AG20443 (cell line): ENCODE data around the gene STAU1.
A peak's percentile ranks its signal among the peaks of the same experiment; 100 is the strongest.
"Not testable (repeated sequence)": the region's sequence is repeated elsewhere in the genome, so short reads cannot be mapped to it uniquely, and the experiment has no call there.

Experiments
- DNase-seq: peaks from one replicate; pipeline ENCODE4 v3.0.0; 2012; ENCODE audit warnings: low spot score, mixed read lengths

The STAU1 gene

DNA sequence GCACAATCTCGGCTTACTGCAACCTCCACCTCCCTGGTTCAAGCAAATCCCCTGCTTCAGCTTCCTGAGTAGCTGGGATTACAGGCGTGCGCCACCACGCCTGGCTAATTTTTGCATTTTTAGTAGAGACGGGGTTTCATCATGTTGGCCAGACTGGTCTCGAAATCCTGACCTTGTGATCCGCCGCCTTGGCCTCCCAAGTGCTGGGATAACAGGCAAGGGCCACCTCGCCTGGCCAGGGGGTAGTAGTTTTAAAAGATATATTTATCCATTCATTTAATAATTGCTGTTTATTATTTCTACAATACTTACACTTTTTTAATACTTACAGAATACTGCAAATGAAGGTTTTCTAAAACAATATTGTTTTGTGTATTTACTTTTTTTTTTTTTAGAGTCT is 15.6 kb upstream of the STAU1 start:
- no peak for DNase-seq

DNA sequence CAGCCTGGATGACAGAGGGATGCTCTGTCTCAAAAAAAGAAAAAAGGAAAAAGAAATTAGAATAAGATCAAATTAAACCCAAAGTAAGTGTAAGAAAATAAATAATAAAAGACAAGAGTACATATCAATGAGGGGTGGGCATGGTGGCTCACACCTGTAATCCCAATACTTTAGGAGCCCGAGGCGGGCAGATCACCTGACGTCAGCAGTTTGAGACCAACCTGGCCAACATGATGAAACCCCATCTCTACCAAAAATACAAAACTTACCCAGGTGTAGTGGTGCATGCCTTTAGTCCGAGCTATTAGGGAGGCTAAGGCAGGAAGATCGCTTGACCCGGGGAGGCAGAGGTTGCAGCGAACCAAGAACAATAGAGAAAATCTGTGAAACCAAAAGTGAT is 14.9 kb upstream of the STAU1 start:
- no peak for DNase-seq

DNA sequence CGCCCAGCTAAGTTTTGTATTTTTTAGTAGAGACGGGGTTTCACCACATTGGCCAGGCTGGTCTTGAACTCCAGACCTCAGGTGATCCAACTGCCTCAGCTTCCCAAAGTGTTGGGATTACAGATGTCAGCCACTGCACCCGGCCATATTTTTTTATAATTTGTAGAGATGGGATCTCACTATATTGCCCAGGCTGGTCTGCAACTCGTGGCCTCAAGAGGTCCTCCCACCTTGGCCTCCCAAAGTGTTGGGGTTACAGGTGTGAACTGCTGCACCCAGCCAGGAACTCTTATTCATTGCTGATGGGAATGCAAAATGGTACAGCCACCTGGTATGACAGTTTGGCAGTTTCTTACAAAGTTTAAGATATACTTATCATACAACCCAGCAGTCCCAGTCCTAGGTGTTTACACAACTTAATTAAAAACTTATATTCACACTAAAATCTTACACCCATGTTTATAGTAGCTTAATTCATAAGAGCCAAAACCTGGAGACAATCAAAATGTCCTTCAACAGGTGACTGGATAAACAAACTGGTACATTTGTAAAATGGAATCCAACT is 11.7 kb upstream of the STAU1 start:
- DNase-seq = no peak

DNA sequence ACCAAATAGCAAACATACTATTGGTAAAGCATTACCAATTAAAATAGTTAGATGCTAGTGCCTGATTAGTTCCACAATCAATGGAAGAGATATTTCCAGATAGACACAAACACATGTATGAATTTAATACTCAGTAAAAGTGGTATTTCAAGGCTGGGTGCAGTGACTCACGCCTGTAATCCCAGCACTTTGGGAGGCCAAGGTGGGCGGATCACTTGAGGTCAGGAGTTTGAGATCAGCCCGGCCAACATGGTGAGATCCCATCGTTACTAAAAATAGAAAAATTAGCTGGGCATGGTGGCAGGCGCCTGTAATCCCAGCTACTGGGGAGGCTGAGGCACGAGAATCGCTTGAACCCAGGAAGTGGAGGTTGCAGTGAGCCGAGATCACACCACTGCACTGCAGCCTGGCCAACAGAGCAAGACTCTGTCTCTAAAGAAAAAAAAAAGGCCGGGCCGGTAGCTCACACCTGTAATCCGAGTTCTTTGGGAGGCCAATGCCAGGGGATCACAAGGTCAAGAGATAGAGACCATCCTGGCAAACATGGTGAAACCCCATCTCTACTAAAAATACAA is 4.9 kb upstream of the STAU1 start:
- not testable (repeated sequence) for DNase-seq

DNA sequence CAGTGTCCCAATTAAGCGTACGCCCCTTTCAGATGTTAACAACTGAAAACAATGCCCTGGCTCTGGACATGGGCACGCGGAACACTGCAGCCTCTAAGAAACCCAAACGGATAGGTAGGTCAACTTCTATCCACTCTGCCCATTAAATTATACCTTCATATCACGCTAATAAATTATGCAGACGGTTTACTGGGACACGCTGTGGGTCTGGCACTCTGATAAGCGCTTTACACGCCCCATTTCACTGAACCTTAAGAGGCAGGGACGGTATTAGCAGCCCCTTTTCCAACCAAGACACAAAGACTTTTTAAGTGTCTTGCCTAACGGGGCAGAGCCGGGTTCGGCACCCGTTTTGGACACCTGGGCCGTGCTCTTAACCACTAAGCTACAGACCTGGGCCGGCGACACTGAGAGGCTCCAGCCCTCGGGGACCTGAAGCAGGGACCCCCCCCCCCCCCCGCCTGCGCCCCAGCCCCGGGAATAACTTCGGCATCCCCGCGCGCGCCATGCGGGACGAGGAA is 744 bp downstream of the STAU1 start:
- DNase-seq = peak; percentile 24

DNA sequence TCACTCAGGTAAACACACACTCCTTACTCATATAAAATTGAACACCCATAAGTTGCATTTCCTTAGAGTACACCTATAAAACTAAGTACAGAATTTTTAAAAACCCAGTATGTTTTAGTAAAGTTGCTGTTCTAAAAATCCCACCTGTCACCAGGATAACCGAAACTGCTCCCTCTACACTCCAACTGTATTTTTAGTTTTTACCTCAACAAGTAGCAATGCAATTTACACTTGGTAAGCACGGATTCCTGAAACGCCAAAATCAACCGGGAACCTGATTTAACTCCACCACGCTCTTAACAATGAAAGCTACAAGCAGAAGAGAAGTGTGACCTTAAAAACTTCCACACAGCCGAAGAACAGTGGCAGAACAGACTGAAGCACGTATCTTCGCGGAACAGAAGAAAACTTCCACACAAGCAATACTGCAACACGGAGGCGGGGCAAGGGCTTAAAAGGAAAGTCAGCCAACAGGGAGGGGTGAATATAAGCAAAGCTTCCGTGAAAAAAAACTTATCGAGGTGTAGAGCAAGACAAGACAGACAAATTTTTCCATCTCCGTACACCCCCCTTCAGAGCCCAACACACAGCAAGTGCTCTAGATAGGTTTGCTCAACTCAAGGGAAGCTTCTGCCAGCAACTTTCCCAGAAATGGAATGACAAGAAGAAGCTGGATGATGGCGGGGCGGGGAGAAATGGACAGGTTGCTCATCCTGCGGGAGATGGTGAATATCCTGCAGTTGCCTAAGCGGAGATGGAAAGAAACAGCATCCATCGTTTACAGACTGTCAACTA is 1.4 kb downstream of the STAU1 start:
- DNase-seq = peak; percentile 56

DNA sequence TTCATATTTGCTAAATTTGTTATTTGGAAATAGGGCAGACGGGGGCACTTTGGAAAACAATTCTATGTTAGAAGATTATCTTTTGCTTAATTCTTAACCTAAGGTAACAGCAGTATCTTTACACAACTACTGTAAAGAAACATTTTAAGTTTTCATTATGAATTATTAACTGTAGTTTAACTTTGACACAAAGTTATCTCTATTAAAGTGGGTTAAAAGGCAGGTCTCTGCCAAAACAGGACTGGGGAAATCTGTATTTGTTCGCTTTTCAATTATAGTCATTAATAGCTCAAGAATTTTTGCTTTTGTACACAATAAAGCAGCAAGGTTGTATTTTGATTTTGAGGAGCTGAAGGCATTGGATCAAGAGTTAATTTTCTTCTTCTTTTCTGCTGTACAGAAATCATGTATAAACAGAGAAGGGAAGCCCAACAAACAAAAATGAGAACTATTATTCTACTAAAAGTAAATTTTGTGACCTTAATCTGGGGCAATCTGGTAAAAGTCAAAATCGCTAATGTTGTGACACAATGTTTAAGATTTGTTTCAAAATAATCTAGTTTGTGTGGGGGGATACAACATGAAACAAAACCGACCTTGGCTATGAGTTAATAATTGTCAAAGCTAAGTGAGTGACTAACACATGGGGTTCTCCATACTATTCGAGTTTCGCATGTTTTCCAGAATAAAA is 2.9 kb downstream of the STAU1 start:
- DNase-seq = no peak

DNA sequence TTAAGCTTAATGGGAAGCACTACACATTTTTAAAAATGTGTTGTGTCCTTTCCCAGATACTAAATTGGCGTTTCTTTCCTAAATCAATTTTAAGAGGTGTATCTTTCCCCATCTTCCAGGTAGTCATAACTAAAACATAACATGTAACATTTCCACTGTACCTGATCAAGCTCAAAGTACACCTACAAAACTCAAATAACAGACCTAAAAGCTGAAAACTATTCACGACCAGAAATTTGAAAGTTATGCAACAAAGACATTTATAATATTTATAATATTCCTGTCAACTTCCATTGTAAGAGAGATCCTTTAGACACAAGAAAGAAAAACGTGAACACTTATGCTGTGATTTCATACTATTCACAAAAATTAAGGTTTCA is 3.5 kb downstream of the STAU1 start:
- DNase-seq = no peak

DNA sequence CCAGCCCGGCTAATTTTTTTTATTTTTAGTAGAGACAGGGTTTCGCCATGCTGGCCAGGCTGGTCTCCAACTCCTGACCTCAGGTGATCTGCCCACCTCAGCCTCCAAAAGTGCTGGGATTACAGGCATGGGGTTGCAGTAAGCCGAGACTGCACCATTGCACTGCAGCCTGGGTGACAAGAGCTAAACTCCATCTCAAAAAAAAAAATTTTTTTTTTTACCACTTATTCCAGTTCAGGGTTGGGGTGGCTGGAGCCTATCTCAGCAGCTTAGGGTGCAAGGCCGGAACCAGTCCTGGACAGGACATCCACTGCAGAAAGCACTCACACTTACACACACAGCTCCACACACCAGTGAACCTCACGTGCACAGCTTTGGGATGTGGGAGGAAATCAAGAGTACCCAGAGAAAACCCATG is 4.0 kb downstream of the STAU1 start:
- not testable (repeated sequence) for DNase-seq

DNA sequence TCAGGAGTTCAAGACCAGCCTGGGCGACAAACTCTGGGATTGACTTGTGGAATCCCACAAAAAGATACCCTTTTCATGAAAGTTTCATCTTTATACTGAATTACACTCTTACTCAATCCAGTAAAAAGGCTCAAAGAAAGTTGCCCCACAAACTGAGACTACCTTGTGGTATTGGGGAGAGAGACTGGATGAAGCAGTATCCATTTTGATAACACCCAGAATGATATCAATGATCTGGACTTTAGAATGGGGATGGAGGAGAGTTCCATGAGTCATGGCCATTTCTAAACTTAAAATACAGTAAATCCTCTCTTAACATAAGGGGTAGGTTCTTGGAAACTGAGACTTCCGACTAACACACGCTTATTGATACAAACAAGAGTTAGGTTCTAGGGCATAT is 4.7 kb downstream of the STAU1 start:
- DNase-seq = no peak

DNA sequence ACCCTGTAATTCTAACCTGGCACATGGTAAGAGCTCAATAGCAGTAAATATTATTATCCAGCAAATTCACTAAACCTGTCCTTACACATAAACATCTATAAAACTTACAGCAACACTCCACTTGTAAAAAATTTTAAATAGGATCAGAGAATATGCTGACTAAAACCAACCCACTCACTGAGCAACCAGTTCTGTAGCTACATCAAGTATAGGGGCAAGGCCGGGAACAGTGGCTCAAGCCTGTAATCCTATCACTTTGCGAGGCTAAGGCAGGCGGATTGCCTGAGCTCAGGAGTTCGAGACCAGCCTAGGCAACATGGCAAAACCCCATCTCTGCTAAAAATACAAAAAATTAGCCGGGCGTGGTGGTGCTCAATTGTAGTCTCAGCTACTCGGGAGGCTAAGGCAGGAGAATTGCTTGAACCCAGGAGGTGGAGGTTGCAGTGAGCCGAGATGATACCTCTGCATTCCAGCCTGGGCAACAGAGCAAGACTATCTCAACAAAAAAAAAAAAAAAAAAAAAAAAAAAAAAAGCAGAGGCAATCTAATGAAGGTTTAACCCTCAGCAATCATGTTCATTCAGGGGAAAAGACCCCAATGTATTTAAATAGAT is 6.8 kb downstream of the STAU1 start:
- DNase-seq = no peak

DNA sequence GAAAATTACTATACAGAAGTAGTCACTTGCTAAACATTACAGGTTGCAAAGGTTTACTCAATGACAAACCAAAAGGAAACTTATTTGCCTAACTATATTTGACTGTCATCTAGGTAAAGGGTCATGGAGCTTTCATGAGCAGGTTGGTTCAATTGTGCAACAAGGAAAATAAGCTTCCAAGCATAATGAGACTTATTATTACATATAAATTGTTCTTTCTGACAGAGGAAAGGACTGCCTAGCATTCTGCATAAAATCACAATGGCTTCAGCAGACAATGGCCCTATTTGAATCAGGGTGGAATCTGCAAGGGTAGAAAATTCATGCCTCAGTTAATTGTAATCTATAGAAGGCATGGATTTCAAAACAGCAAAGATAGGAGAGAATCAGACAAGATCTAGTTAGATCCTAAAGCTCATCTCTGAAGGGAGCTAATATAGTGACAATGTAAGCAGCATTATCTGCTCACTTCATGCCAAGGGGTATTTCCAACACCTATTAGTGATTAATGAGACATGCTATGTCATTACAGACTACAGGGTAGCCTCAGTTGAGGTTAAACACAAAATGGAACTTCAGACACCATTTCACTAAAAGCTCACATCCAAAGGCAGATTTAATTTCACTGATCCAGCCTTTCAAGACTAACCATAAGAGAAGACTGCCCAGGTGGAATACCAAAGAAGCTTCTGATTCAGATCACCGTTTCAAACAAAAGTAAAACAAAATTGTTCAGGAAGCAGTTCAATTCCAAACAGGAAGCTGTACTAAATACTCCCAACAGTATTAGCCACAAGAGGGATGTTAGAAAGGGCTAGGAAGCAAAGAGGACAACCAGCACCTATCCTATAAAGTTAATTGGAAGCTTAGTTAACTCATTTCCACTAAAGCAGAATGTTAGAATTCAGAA is 8.5 kb downstream of the STAU1 start:
- no peak for DNase-seq

DNA sequence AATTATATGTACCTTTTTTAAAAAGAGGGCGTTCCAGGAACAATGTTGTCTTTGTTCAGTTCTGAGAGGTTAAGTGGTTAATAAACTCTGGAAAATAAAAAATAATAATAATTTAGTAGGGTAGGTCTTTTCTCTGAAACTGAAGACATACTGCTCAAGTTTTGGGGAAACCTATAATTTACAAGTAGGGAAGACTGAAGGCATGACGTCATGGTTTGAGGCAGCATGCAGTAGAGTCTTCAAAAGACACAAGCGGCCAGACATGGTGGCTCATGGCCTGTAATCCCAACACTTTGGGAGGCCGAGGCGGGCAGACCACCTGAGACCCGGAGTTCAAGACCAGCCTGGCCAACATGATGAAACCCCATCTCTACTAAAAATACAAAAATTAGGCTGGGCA is 14.0 kb downstream of the STAU1 start:
- no peak for DNase-seq

DNA sequence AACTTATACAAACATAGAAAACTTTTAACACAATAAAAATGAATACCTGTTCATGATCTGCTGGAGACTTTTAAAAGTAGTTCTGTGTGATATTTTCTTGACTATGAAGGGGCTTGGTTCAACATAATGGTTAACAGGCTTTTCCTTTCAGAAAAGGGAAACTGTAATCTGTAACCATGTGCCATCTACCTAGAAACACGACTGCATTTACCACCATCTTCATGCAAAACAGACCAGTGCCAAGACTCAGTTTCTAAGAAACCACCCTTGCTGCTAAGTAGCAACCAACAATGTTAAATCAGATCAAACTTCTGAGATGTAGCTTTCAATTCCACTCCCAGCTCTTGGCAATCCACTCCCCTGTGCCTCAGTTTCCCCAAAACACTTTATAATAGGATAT is 15.7 kb downstream of the STAU1 start:
- no peak for DNase-seq

DNA sequence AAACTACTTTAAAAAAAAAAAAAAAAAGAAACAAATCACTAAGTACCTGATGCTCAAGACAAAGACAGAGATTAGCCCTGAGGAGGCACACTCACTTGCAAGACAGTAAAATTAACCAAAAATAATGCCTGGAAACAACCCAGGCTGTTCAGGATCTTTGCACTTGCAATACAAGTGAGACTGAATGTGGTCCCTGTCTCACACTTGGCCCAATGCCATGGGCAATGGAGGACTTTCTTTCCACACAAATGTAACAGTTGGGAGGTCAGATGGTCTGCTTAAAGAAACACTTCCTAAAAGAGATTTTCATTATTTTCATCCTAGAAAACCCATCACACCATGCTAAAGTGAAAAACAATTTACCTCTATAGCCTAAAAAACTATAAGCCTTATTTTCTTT is 16.2 kb downstream of the STAU1 start:
- no peak for DNase-seq

DNA sequence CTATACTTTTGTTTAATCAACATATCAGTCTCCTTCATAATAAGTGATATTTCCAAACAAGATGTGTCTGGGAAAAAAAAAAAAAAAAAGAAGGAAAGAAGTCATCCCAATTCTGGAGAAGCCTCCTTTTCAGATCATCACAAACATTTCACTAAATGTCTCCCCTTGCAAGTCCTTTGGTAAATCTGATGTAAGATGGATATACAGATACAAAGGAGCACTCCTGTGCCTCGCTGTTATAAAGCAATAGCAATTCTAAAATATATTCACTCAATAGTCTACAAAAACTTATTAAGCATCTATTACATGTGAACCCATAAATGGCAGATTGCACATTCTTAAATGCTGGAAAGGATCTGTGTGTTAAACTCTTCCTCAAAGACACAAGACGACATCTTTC is 17.4 kb downstream of the STAU1 start:
- no peak for DNase-seq

DNA sequence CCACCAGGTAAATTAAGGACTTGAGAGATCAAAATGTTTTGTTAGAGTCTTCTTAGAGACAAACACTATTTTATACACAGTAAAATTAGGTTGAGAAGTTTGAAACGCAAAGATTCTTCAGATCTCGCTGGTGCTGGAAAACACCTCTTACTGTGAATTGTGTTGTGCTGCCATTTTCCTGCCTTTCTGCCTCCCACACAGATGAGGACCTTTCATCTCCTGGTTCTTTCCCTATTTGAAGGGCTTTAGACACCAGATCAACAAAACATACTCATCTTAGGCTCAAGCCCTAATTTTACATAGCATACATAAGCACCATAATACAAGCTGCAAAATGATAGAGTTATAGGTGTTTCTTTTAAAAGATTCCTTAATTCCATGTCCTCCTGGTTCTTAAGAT is 18.6 kb downstream of the STAU1 start:
- DNase-seq = no peak

DNA sequence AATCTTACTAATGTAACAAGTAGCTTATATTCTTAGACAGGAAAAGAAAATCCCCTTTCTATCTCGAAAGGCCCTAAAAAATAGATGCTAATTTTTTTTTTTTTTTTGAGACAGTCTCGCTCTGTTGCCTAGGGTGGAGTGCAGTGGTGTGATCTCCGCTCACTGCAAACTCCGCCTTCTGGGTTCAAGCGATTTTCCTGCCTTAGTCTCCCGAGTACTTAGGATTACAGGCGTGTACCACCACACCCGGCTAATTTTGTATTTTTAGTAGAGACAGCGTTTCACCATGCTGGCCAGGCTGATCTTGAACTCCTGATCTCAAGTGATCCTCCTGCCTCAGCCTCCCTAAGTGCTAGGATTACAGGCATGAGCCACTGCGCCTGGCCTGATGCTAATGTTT is 19.3 kb downstream of the STAU1 start:
- not testable (repeated sequence) for DNase-seq

DNA sequence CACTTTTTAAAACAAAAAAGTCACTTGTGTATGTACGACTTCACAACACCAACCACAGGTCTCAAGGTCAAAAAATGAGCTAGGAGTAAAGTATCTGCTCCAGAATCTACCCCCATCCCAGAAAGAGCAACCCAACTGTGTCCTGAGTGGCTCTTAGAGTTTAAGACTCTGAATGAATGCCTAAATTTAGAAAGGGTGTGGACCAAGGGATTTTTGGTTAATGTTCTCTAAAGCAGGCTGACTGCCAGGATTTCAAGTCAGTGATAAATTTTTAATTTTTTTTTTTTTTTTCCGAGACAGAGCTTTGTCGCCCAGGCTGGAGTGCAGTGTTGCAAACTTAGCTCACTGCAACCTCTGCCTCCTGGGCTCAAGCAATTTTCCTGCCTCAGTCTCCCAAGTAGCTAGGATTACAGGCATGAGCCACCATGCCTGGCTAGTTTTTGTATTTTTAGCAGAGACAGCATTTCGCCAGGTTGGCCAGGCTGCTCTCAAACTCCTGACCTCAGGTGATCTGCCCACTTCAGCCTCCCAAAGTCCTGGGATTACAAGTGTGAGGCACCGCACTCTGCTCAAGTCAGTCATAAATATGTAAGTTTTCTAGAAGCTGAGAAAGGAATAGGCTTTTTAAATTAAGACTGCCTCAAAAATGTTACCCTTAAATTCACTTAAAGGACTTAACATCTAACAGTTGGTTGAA is 20.2 kb downstream of the STAU1 start:
- peak; percentile 72 for DNase-seq

DNA sequence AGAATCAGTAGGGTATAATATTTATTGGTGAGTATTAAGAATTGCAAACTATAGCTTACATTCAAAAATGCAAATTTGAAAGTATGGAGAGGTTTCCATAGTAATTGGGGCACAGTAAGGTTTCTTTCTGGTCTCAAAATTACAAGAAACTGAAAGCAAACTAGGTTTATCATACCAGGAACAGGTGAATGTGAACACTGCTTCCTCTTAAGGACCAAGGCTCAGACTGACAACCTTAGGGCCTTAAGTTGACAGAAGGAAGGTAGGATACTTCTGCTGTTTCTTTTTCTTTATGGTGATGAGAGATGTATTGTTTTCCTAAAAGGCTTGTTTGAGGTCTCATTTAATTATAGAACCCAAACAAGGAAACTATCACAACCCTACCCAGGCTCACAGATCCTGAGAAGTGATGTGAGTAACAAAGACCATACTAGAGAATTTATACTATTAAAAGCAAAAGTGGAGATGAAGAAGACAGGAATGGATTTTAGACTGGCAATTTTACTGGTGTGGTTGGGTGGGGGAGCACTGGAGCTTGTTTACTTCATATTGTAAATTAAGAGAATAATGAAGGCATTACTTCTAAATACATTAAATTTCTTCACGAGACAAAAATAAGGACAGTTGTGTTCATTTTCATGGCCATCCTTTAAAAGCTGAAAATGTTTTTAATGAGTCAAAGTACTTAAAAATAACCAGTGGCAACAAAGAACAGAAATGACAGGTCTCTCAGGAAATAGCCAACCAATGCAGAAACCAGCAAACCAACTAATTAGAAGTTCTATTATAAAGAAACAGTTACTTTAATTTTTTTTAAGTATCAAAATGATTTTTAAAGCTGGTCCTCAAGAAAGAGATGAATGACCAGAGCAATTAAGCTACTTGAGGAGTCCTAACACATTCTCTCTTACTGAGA is 21.3 kb downstream of the STAU1 start:
- DNase-seq = no peak
